Astrocyte of the cerebellum (primary cell): Measurements from ENCODE around the gene PEX16.
"Not testable (repeated sequence)": the region's sequence is repeated elsewhere in the genome, so short reads cannot be mapped to it uniquely, and the experiment has no call there.

Experiments
- DNase-seq: peaks from one replicate; pipeline ENCODE4 v3.0.0-alpha.2; 2011; ENCODE audit warnings: low read depth
- H3K4me3 ChIP-seq: 2 replicates; pipeline ENCODE4 v1.5.1; 2011; ENCODE audit warnings: mild to moderate bottlenecking, low read depth, low read length, moderate library complexity
- in situ Hi-C: cut with HindIII; loops from 2 replicates; pipeline ENCODE4 v1.10.0; 2017; ENCODE audit warnings: low sequenced_read_pairs
- TF ChIP-seq, protein P1 (sequence below): IDR thresholded peaks from 2 replicates; pipeline ENCODE4 v1.5.1; 2012; ENCODE audit warnings: low read length, low read depth, moderate library complexity, mild to moderate bottlenecking; ENCODE audit errors: missing control alignments

PEX16 gene

DNA sequence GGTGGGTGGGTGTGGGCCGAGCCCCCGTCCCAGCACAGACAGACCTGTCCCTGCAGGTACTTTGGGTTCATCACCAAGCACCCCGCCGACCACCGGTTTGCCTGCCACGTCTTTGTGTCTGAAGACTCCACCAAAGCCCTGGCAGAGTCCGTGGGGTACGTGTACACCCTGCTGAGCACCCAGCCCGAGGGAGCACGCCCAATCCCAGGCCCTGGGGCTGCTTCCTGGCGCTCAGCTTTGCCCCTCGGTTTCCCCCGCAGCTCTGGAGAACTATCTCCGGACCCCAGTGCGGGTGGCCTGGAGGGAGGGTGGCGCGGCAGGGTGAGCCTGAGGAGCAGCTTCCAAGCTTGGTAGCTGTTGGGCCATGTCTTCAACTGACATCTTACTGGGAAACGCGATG is 12.6 kb downstream of the PEX16 start:
- DNase-seq: no peak
- H3K4me3 ChIP-seq: no peak overlapping the region
- in situ Hi-C loops: no loop called here
- TF ChIP-seq, protein P1, sequence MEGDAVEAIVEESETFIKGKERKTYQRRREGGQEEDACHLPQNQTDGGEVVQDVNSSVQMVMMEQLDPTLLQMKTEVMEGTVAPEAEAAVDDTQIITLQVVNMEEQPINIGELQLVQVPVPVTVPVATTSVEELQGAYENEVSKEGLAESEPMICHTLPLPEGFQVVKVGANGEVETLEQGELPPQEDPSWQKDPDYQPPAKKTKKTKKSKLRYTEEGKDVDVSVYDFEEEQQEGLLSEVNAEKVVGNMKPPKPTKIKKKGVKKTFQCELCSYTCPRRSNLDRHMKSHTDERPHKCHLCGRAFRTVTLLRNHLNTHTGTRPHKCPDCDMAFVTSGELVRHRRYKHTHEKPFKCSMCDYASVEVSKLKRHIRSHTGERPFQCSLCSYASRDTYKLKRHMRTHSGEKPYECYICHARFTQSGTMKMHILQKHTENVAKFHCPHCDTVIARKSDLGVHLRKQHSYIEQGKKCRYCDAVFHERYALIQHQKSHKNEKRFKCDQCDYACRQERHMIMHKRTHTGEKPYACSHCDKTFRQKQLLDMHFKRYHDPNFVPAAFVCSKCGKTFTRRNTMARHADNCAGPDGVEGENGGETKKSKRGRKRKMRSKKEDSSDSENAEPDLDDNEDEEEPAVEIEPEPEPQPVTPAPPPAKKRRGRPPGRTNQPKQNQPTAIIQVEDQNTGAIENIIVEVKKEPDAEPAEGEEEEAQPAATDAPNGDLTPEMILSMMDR: no peak

- DNase-seq: no peak
- TF ChIP-seq, protein P1: no peak
- in situ Hi-C loops: no loop called here
- no peak overlapping the region for H3K4me3 ChIP-seq
Measured at GRCh38 chr11:45904309-45904915, 13.3 kb downstream of the PEX16 start.

DNA sequence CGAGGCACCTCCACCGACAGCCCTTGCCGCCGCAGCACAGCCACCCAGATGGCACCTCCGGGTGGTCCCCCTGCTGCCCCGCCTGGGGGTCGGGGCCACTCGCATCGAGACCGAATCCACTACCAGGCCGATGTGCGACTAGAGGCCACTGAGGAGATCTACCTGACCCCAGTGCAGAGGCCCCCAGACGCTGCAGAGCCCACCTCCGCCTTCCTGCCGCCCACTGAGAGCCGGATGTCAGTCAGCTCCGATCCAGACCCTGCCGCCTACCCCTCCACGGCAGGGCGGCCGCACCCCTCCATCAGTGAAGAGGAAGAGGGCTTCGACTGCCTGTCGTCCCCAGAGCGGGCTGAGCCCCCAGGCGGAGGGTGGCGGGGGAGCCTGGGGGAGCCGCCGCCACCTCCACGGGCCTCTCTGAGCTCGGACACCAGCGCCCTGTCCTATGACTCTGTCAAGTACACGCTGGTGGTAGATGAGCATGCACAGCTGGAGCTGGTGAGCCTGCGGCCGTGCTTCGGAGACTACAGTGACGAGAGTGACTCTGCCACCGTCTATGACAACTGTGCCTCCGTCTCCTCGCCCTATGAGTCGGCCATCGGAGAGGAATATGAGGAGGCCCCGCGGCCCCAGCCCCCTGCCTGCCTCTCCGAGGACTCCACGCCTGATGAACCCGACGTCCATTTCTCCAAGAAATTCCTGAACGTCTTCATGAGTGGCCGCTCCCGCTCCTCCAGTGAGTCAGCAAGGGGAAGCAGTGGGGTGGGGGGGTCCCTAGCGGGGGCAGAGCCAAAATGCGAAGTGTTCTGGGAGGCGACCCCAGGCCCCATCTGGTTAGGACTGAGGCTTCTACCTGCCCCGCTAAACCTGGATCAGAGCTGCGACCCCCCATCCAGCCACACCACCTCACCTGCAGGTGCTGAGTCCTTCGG is 15.0 kb downstream of the PEX16 start:
- no peak overlapping the region for H3K4me3 ChIP-seq
- in situ Hi-C loops: no loop called here
- TF ChIP-seq, protein P1: no peak
- DNase-seq: no peak

DNA sequence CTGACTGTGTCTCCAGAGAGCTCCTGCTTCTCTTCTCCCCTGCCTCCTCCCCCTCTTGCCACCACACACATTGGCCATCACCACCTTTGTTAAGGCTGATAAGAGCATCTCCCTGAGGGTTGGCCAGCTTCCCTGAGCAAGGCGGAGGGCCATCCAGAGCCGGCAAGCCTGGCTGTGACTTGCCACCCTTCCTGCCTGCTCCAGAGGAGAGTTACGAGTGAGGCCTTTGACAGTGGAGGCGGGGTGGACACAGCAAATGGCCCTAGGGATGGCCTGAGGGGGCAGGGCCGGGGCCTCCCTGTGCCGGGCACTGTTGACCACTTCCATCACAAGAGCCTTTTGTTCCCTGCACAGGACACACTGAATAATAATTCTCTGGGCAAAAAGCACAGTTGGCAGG is 16.1 kb downstream of the PEX16 start:
- TF ChIP-seq, protein P1: no peak
- in situ Hi-C loops: no loop called here
- DNase-seq: no peak
- H3K4me3 ChIP-seq: no peak overlapping the region

DNA sequence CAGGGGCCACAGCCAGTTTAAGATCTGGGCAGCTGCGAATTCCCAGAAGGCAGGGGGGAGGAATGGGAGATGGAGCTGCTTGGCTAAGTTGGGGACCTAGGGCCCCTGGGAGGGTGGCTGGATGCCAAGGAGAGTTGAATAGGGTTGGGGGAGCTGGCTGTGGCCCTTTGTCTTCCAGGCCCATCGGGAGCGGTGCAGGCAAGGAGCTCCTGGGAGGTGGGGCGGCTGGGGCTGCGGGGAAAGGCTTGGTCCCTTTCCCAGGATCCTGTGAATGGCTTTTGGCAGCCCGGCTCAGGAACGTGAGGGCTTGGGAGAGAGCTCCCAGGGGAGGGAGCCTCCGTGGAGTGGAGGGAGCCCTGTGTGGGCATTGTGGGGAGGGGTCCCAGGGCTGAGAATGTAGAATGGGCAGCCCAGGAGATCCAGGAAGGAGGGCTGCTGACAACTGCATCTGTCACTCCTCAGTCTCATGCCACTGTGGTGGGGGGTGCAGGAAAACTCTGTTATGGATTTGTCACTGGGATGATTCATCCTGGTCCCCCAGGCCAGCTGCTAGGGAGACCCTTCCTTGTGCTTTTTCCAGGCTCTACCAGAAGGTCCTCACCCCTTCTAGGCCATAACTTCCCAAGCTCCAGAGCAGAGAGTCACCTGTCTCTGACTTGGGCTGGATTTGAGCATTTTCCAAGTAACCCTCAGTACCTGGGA is 16.6 kb downstream of the PEX16 start:
- peak overlapping the region; percentile 49 for H3K4me3 ChIP-seq
- in situ Hi-C loops: no loop called here
- DNase-seq: no peak
- TF ChIP-seq, protein P1: no peak

DNA sequence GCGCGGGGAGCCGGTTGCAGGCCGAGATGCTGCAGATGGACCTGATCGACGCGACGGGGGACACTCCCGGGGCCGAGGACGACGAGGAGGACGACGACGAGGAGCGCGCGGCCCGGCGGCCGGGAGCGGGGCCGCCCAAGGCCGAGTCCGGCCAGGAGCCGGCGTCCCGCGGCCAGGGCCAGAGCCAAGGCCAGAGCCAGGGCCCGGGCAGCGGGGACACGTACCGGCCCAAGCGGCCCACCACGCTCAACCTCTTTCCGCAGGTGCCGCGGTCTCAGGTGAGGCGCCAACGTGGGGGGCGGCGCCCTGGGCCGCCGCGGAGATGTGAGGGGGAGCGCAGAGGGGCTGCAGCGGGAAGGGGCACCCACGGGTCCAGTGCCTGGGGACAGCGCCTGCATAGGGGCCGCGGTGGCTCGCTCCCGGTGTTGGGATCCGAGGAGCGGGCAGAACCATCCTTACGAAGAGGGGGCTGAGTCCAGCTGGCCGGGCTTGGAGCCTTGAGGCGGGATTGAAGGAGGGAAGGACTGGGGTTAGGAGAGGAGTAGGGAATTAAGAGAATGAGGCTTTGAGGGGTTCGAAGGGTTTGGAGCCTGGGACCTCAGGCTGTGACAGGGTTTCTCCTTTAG is 17.4 kb downstream of the PEX16 start:
- in situ Hi-C loops, DNase-seq: not testable (repeated sequence)
- peak overlapping the region; percentile 49 for H3K4me3 ChIP-seq
